ENCODE results near the gene CFAP97D1.

CFAP97D1 gene

GRCh38 chr17:43809121-43809520 lies 28.9 kb downstream of the CFAP97D1 start:
- ChIA-PET POLR2A (ENCODE audit: low non-redundant PET) (interaction anchor here (0.6 kb wide), 1 partner anchor 19 kb away, joined by 3 read pairs; no protein-coding TSS in a partner anchor), CTCF (interaction anchor here (1.4 kb wide), 1 partner anchor 37 kb away, joined by 4 read pairs; no protein-coding TSS in a partner anchor)
- DNase-seq (ENCODE audit: low spot score) = no peak

GRCh38 chr17:43810226-43810715 lies 30.0 kb downstream of the CFAP97D1 start:
- no peak for DNase-seq (ENCODE audit: low spot score)
- CTCF ChIA-PET = interaction anchor here (0.5 to 1.4 kb wide), 2 partner anchors 22 to 36 kb away, joined by 4 to 7 read pairs; no protein-coding TSS in a partner anchor
- TF ChIP-seq CTCF (conservative IDR thresholded peaks at IDR 0.05; ENCODE audit: low read depth) = no peak
- POLR2A ChIA-PET (ENCODE audit: low non-redundant PET) = no interaction called here
- H3K27ac ChIP-seq = no peak overlapping the region

More at GRCh38 chr17:43809121-43809520, 28.9 kb downstream of the CFAP97D1 start:
- no peak for TF ChIP-seq CTCF (conservative IDR thresholded peaks at IDR 0.05; ENCODE audit: low read depth)
- no peak overlapping the region for H3K27ac ChIP-seq

DNA sequence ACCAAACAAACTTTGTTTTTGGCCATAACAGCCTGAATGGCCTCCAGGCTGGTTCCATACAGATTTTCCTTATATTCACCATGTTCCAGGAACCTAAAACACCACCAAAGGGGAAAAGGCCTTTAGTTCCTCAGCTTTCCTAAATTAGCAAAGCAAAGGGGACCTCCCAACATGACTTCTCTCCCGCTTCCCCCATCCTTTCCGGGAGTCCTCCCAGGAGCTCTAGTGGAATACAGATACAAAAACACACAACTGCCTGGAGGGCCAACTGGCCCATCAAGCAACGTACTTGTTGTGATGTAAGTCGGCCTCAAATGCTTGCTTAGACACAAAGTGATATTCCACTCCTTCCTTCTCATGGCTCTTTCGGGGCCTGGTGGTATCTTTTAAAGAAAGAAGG lies 30.6 kb downstream of the CFAP97D1 start:
- no peak overlapping the region for H3K27ac ChIP-seq
- TF ChIP-seq CTCF (conservative IDR thresholded peaks at IDR 0.05; ENCODE audit: low read depth) = no peak
- CTCF ChIA-PET = interaction anchor here (0.7 kb wide), 1 partner anchor 1437 kb away, joined by 3 read pairs; no protein-coding TSS in a partner anchor
- DNase-seq (ENCODE audit: low spot score) = no peak
- POLR2A ChIA-PET (ENCODE audit: low non-redundant PET) = no interaction called here

GRCh38 chr17:43812396-43813265 lies 32.4 kb downstream of the CFAP97D1 start:
- no peak overlapping the region for H3K27ac ChIP-seq
- TF ChIP-seq CTCF (conservative IDR thresholded peaks at IDR 0.05; ENCODE audit: low read depth) = no peak
- CTCF ChIA-PET = interaction anchor here (0.6 kb wide), 1 partner anchor 49 kb away, joined by 5 read pairs; no protein-coding TSS in a partner anchor
- DNase-seq (ENCODE audit: low spot score) = no peak
- POLR2A ChIA-PET (ENCODE audit: low non-redundant PET) = no interaction called here

DNA sequence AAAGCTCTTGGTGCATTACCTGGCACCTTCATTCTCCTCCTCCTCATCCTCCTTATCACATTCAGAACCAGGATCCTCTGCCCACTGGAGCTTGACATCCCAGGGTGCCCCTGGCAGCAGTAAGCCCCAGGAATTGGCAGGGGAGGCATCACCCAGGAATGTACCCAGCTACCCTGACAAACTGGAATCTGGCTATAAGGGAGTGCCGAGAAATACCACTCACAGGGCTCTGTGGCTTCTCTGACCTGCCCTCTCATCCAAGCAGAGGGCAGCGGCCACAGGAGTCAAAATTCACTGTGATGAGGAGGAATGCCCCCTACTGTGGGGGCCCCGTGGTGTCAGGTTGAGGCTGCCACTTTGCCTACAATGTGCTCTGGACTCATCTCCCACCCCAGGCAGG lies 33.2 kb downstream of the CFAP97D1 start:
- no peak for DNase-seq (ENCODE audit: low spot score)
- ChIA-PET POLR2A (ENCODE audit: low non-redundant PET) (no interaction called here), CTCF (interaction anchor here (0.7 to 1.0 kb wide), 3 partner anchors 9 to 33 kb away, joined by 5 to 6 read pairs (median 6); partner anchors contain the start of gene CD300LG)
- TF ChIP-seq CTCF (conservative IDR thresholded peaks at IDR 0.05; ENCODE audit: low read depth) = no peak
- no peak overlapping the region for H3K27ac ChIP-seq

- H3K27ac ChIP-seq = no peak overlapping the region
- POLR2A ChIA-PET (ENCODE audit: low non-redundant PET) = no interaction called here
- TF ChIP-seq CTCF (conservative IDR thresholded peaks at IDR 0.05; ENCODE audit: low read depth) = no peak
- CTCF ChIA-PET = interaction anchor here (0.6 to 1.0 kb wide), 4 partner anchors 8 to 84 kb away, joined by 3 to 6 read pairs (median 6); partner anchors contain the start of gene CD300LG
- DNase-seq (ENCODE audit: low spot score) = no peak
These were observed 33.8 kb downstream of the CFAP97D1 start for GRCh38 chr17:43814026-43814425.
